Measurements from ENCODE around the gene RSPRY1. TPM values are rescaled to one million over a fixed set of nuclear protein-coding genes. Genes with fewer than 3 reads are reported as not detected.

Gene RSPRY1
- total and polyA plus RNA-seq, 2 of the 4 experiments (the other 2 are of a cell fraction) = 25.2 to 62.2 TPM

GRCh38 chr16:57244767-57245471 is 58.8 kb downstream of the RSPRY1 start, which contains the start of gene ARL2BP:
Gene ARL2BP, plus strand, starts transcription at chr16:57245259. Its CDS starts 109 bp downstream, at chr16:57245368.
- intact Hi-C loops (cut with micrococcal nuclease) (loop anchor here (2.0 to 5.0 kb wide), 2 partner anchors 54 to 163 kb away; no protein-coding TSS in a partner anchor), in situ Hi-C loops (cut with MboI; ENCODE audit: low sequenced_read_pairs) (no loop called here), dilution Hi-C loops (cut with HindIII; ENCODE audit: low sequenced_read_pairs, unreplicated experiment) (no loop called here)
- no TSS peak for BruUV-seq (replicated peaks)
- H2AK9ac ChIP-seq (replicated peaks; ENCODE audit: low read depth, low read length, poor library complexity) = peak within 1 kb of the TSS; percentile 75
- peak within 1 kb of the TSS; percentile 68; the same call in 1 of the 2 replicates for H3K23ac ChIP-seq (ENCODE audit: low read depth, low read length)
- H2AK5ac ChIP-seq (ENCODE audit: low read depth, low read length) = peak within 1 kb of the TSS; percentile 53
- H3K36me3 ChIP-seq (ENCODE audit: control insufficient read depth, insufficient read depth, low read length) = peaks cover 10% of the 10 kb centered on the region
- WGBS, 2 experiments (ENCODE audit: extremely low coverage in 2 of 2, insufficient read length in 1 of 2) = 0% methylated on average over 24 of the region's 77 CpGs; no CpG with 5 or more reads in 1 of the 2 experiments
- no peaks in the 10 kb centered on the region for H3K9me3 ChIP-seq (ENCODE audit: control insufficient read depth, insufficient read depth, low read length)
- peak within 1 kb of the TSS; percentile 81 for H3K4ac ChIP-seq (ENCODE audit: low read depth, low read length)
- H4K8ac ChIP-seq (ENCODE audit: low read depth in 2 of 2, low read length in 2 of 2) = peak within 1 kb of the TSS; percentile 68 to 98
- H4K20me1 ChIP-seq (ENCODE audit: insufficient read depth, low read length) = no peaks in the 10 kb centered on the region
- H3K9ac ChIP-seq (ENCODE audit: low read depth, low read length) = peak within 1 kb of the TSS; percentile 81
- ChIA-PET POLR2A (ENCODE audit: unreplicated experiment) (interaction anchor here (0.6 kb wide), 2 partner anchors 12 to 17 kb away, joined by 3 to 4 read pairs; no protein-coding TSS in a partner anchor), CTCF (no interaction called here)
- H3K27me3 ChIP-seq (ENCODE audit: control insufficient read depth, insufficient read depth, low read length) = no peaks in the 10 kb centered on the region
- H3K9me1 ChIP-seq (ENCODE audit: insufficient read depth, low read length) = no peaks in the 10 kb centered on the region
- no peak within 1 kb of the TSS for H2BK120ac ChIP-seq (ENCODE audit: low read depth, low read length)
- H3K18ac ChIP-seq (ENCODE audit: low read depth, low read length) = peak within 1 kb of the TSS; percentile 63
- H4K5ac ChIP-seq (ENCODE audit: low read depth, low read length) = peak within 1 kb of the TSS; percentile 94
- ATAC-seq (ENCODE audit: low read depth) = peak; percentile 98
- H2AFZ ChIP-seq (replicated peaks; ENCODE audit: low read length, poor library complexity) = peak within 1 kb of the TSS; percentile 89
- peaks cover 3 to 22% of the 10 kb centered on the region in 2 experiments; a peak in 3 of 4 replicates for H3K79me1 ChIP-seq (ENCODE audit: low read depth in 1 of 2, low read length in 2 of 2)
- H3K56ac ChIP-seq (ENCODE audit: extremely low read depth, insufficient read depth, low read length) = peak within 1 kb of the TSS; percentile 72; the same call in 1 of the 2 replicates
- H2BK20ac ChIP-seq (ENCODE audit: low read depth, low read length) = no peak within 1 kb of the TSS
- no peaks in the 10 kb centered on the region; the same call in 1 of the 2 replicates for H3K4me1 ChIP-seq (ENCODE audit: control insufficient read depth, insufficient read depth, low read length)
- H3K14ac ChIP-seq (replicated peaks; ENCODE audit: low read depth, low read length) = peak within 1 kb of the TSS; percentile 90
- H2BK15ac ChIP-seq (ENCODE audit: low read depth, low read length) = 0 out of 3 replicates have a peak within 1 kb of the TSS, but pooled peaks have one; percentile 16
- peak within 1 kb of the TSS; percentile 51 for H4K91ac ChIP-seq (ENCODE audit: insufficient read depth, low read depth, low read length)
- peak within 1 kb of the TSS; percentile 97 for H3K4me2 ChIP-seq (ENCODE audit: low read depth, low read length)
- H3K4me3 ChIP-seq (ENCODE audit: insufficient read depth, low read depth, low read length) = peak within 1 kb of the TSS; percentile 69
- peak within 1 kb of the TSS; percentile 66 for H3K27ac ChIP-seq (ENCODE audit: insufficient read depth, low read length)
- peak; percentile 96 for DNase-seq
- peak within 1 kb of the TSS; percentile 66 for H2BK5ac ChIP-seq (ENCODE audit: low read depth, low read length, poor library complexity, severe bottlenecking)
- TF ChIP-seq FOS (IDR thresholded peaks at IDR 0.05; ENCODE audit: low read depth, low read length) = no peak
- peak; percentile 16; the same call in 1 of the 2 replicates for TF ChIP-seq USF2 (IDR thresholded peaks at IDR 0.05; ENCODE audit: low read depth, low read length)
- TF ChIP-seq POLR2A (IDR thresholded peaks at IDR 0.05; ENCODE audit: low read depth, low read length) = peak; percentile 72
- 0 out of 2 replicates have a peak, but pooled peaks have one; percentile 5 for TF ChIP-seq RFX5 (IDR thresholded peaks at IDR 0.05; ENCODE audit: low read depth, low read length)
- TF ChIP-seq BHLHE40 (IDR thresholded peaks at IDR 0.05; ENCODE audit: low read depth, low read length) = no peak
- no peak for TF ChIP-seq ELK1 (IDR thresholded peaks at IDR 0.05; ENCODE audit: borderline replicate concordance, low read depth, low read length)
- peak; percentile 9 for TF ChIP-seq RCOR1 (IDR thresholded peaks at IDR 0.05; ENCODE audit: insufficient replicate concordance, low read length)
- no peak for TF ChIP-seq RAD21 (IDR thresholded peaks at IDR 0.05; ENCODE audit: low read length)
- peak; percentile 84; the same call in 1 of the 2 replicates for TF ChIP-seq MXI1 (IDR thresholded peaks at IDR 0.05; ENCODE audit: borderline replicate concordance, low read depth, low read length)
- TF ChIP-seq MAFK (IDR thresholded peaks at IDR 0.05; ENCODE audit: low read depth, low read length) = no peak
- TF ChIP-seq SMC3 (IDR thresholded peaks at IDR 0.05; ENCODE audit: low read depth, low read length) = no peak
- TF ChIP-seq NFE2L2 (IDR thresholded peaks at IDR 0.05; ENCODE audit: low read depth, low read length) = no peak
- no peak; the same call in 1 of the 2 replicates for TF ChIP-seq CHD1 (IDR thresholded peaks at IDR 0.05; ENCODE audit: low read depth, low read length)
- TF ChIP-seq CEBPB (IDR thresholded peaks at IDR 0.05; ENCODE audit: low read depth, low read length) = no peak
- peak; percentile 89; the same call in 1 of the 2 replicates for TF ChIP-seq MAZ (IDR thresholded peaks at IDR 0.05; ENCODE audit: borderline replicate concordance, low read depth, low read length)
